HG02943 (cell line): ENCODE data around the gene DLX6.

ENCODE experiments used
- ATAC-seq: cut with Tn5 transposase; IDR thresholded peaks from one replicate; pipeline ENCODE4 v1.9.1; 2021; ENCODE audit warnings: mild to moderate bottlenecking, low read depth, moderate library complexity; ENCODE audit not compliant: unreplicated experiment

The DLX6 gene

GRCh38 chr7:97009753-97010732, 4.7 kb downstream of the DLX6 start:
- no peak for ATAC-seq

- ATAC-seq = no peak
Measured at GRCh38 chr7:97011104-97011503, 5.8 kb downstream of the DLX6 start.

GRCh38 chr7:97011536-97012364, 6.4 kb downstream of the DLX6 start:
- ATAC-seq = no peak

- no peak for ATAC-seq
Measured at GRCh38 chr7:97012365-97013133, 7.2 kb downstream of the DLX6 start.

GRCh38 chr7:97013134-97013844, 7.9 kb downstream of the DLX6 start:
- ATAC-seq = no peak

GRCh38 chr7:97013845-97014134, 8.4 kb downstream of the DLX6 start:
- ATAC-seq = no peak

- ATAC-seq = no peak
Measured at GRCh38 chr7:97014145-97014750, 8.9 kb downstream of the DLX6 start.

GRCh38 chr7:97015279-97015678, 9.9 kb downstream of the DLX6 start:
- ATAC-seq = no peak

GRCh38 chr7:97015756-97016380, 10.5 kb downstream of the DLX6 start:
- ATAC-seq = no peak

- no peak for ATAC-seq
Measured at GRCh38 chr7:97016381-97017191, 11.2 kb downstream of the DLX6 start.

GRCh38 chr7:97017192-97018125, 12.1 kb downstream of the DLX6 start:
- ATAC-seq = no peak

GRCh38 chr7:97018126-97018601, 12.8 kb downstream of the DLX6 start:
- ATAC-seq = no peak

- ATAC-seq = no peak
Measured at GRCh38 chr7:97018791-97019531, 13.6 kb downstream of the DLX6 start.

GRCh38 chr7:97019710-97020225, 14.4 kb downstream of the DLX6 start:
- no peak for ATAC-seq

- no peak for ATAC-seq
Measured at GRCh38 chr7:97020601-97020995, 15.2 kb downstream of the DLX6 start.

GRCh38 chr7:97020996-97021746, 15.8 kb downstream of the DLX6 start:
- ATAC-seq = no peak
